Measurements from ENCODE around the gene OR2C3. TPM values are rescaled to one million over a fixed set of nuclear protein-coding genes. Genes with fewer than 3 reads are reported as not detected.

Gene OR2C3
- polyA plus RNA-seq, 1 donor from 2014 or later: not detected

- H3K9me2 ChIP-seq (ENCODE audit: insufficient read depth, low read length): no peaks in the 10 kb centered on the region
- H3K27me3 ChIP-seq (ENCODE audit: insufficient read depth, low read depth, low read length): no peaks in the 10 kb centered on the region
- H3K4me3 ChIP-seq (ENCODE audit: low read length): no peak overlapping the region
- no peak overlapping the region for H2AFZ ChIP-seq (ENCODE audit: low read depth, low read length)
- no peaks in the 10 kb centered on the region for H3K79me2 ChIP-seq (replicated peaks; ENCODE audit: insufficient read depth, low read length)
- H3K4me2 ChIP-seq (ENCODE audit: low read length): no peak overlapping the region
- H3K36me3 ChIP-seq (ENCODE audit: insufficient read depth, low read length): no peaks in the 10 kb centered on the region
- TF ChIP-seq RAD21 (conservative IDR thresholded peaks at IDR 0.05): no peak
- TF ChIP-seq POLR2AphosphoS5 (IDR thresholded peaks at IDR 0.05): no peak
- no peak for TF ChIP-seq REST (IDR thresholded peaks at IDR 0.05; ENCODE audit: borderline replicate concordance)
- TF ChIP-seq SMC3 (conservative IDR thresholded peaks at IDR 0.05; ENCODE audit: poor library complexity): no peak
- TF ChIP-seq MXI1 (conservative IDR thresholded peaks at IDR 0.05; ENCODE audit: poor library complexity, severe bottlenecking): no peak
- no peak for TF ChIP-seq CTCF (IDR thresholded peaks at IDR 0.05; ENCODE audit: poor library complexity, severe bottlenecking)
- TF ChIP-seq EZH2 (IDR thresholded peaks at IDR 0.05; ENCODE audit: borderline replicate concordance, insufficient read depth, low read length, poor library complexity, severe bottlenecking): no peak
- TF ChIP-seq EP300 (conservative IDR thresholded peaks at IDR 0.05; ENCODE audit: poor library complexity, severe bottlenecking): no peak
- no peak for TF ChIP-seq TAF1 (IDR thresholded peaks at IDR 0.05; ENCODE audit: low read depth)
- H3K9ac ChIP-seq (ENCODE audit: low read length): no peak overlapping the region
- H3F3A ChIP-seq (ENCODE audit: insufficient read depth, low read length, poor library complexity, severe bottlenecking): no peaks in the 10 kb centered on the region
- H4K20me1 ChIP-seq (ENCODE audit: insufficient read depth): no peaks in the 10 kb centered on the region
- no peak overlapping the region for H3K27ac ChIP-seq (ENCODE audit: low read length)
- no peaks in the 10 kb centered on the region for H3K9me3 ChIP-seq (ENCODE audit: low read length)
These were observed 16.0 kb upstream of the OR2C3 start for GRCh38 chr1:247552231-247552630.

- Histone ChIP-seq H3K4me2 (ENCODE audit: low read length) (no peak overlapping the region), H3K9ac (ENCODE audit: low read length) (no peak overlapping the region)
These were observed 15.5 kb upstream of the OR2C3 start for GRCh38 chr1:247551721-247552120.

More at GRCh38 chr1:247551721-247552120, 15.5 kb upstream of the OR2C3 start:
- H3K9me2 ChIP-seq (ENCODE audit: insufficient read depth, low read length): no peaks in the 10 kb centered on the region
- H3K79me2 ChIP-seq (replicated peaks; ENCODE audit: insufficient read depth, low read length): no peaks in the 10 kb centered on the region
- no peaks in the 10 kb centered on the region for H4K20me1 ChIP-seq (ENCODE audit: insufficient read depth)
- no peaks in the 10 kb centered on the region for H3K9me3 ChIP-seq (ENCODE audit: low read length)
- no peaks in the 10 kb centered on the region for H3K36me3 ChIP-seq (ENCODE audit: insufficient read depth, low read length)
- no peak overlapping the region for H2AFZ ChIP-seq (ENCODE audit: low read depth, low read length)
- H3K4me3 ChIP-seq (ENCODE audit: low read length): no peak overlapping the region
- no peak for TF ChIP-seq REST (IDR thresholded peaks at IDR 0.05; ENCODE audit: borderline replicate concordance)
- no peak for TF ChIP-seq RAD21 (conservative IDR thresholded peaks at IDR 0.05)
- TF ChIP-seq POLR2AphosphoS5 (IDR thresholded peaks at IDR 0.05): no peak
- no peak for TF ChIP-seq TAF1 (IDR thresholded peaks at IDR 0.05; ENCODE audit: low read depth)
- TF ChIP-seq CTCF (IDR thresholded peaks at IDR 0.05; ENCODE audit: poor library complexity, severe bottlenecking): no peak
- TF ChIP-seq EP300 (conservative IDR thresholded peaks at IDR 0.05; ENCODE audit: poor library complexity, severe bottlenecking): no peak
- TF ChIP-seq MXI1 (conservative IDR thresholded peaks at IDR 0.05; ENCODE audit: poor library complexity, severe bottlenecking): no peak
- TF ChIP-seq EZH2 (IDR thresholded peaks at IDR 0.05; ENCODE audit: borderline replicate concordance, insufficient read depth, low read length, poor library complexity, severe bottlenecking): no peak
- no peak for TF ChIP-seq SMC3 (conservative IDR thresholded peaks at IDR 0.05; ENCODE audit: poor library complexity)
- no peak overlapping the region for H3K27ac ChIP-seq (ENCODE audit: low read length)
- no peaks in the 10 kb centered on the region for H3F3A ChIP-seq (ENCODE audit: insufficient read depth, low read length, poor library complexity, severe bottlenecking)
- no peaks in the 10 kb centered on the region for H3K27me3 ChIP-seq (ENCODE audit: insufficient read depth, low read depth, low read length)
